GM18873 (cell line): ENCODE results near the gene NEGR1.

Experiments
- ATAC-seq: cut with Tn5 transposase; IDR thresholded peaks from one replicate; pipeline ENCODE4 v1.9.1; 2021; ENCODE audit warnings: mild to moderate bottlenecking, moderate library complexity, moderate number of reproducible peaks; ENCODE audit not compliant: unreplicated experiment, low FRiP score

The NEGR1 gene

GRCh38 chr1:71428029-71428428 lies 854.3 kb downstream of the NEGR1 start:
- no peak for ATAC-seq

- no peak for ATAC-seq
Observed at GRCh38 chr1:71427066-71427465, 855.3 kb downstream of the NEGR1 start.

- ATAC-seq, result no peak
Observed at GRCh38 chr1:71424536-71424935, 857.8 kb downstream of the NEGR1 start.

- ATAC-seq, result no peak
Observed at GRCh38 chr1:71422221-71422620, 860.1 kb downstream of the NEGR1 start.

GRCh38 chr1:71417421-71417820 lies 864.9 kb downstream of the NEGR1 start:
- ATAC-seq, result no peak

GRCh38 chr1:71414179-71414578 lies 868.2 kb downstream of the NEGR1 start:
- ATAC-seq, result no peak

- no peak for ATAC-seq
Observed at GRCh38 chr1:71413441-71414175, 868.7 kb downstream of the NEGR1 start.

GRCh38 chr1:71400050-71400449 lies 882.3 kb downstream of the NEGR1 start:
- no peak for ATAC-seq

GRCh38 chr1:71399594-71399993 lies 882.7 kb downstream of the NEGR1 start:
- no peak for ATAC-seq

- no peak for ATAC-seq
Observed at GRCh38 chr1:71393301-71393700, 889.0 kb downstream of the NEGR1 start.

GRCh38 chr1:71390518-71390917 lies 891.8 kb downstream of the NEGR1 start:
- ATAC-seq, result no peak

- no peak for ATAC-seq
Observed at GRCh38 chr1:71377886-71378285, 904.5 kb downstream of the NEGR1 start.

GRCh38 chr1:71372496-71372895 lies 909.8 kb downstream of the NEGR1 start:
- no peak for ATAC-seq

GRCh38 chr1:71371581-71371980 lies 910.8 kb downstream of the NEGR1 start:
- ATAC-seq, result no peak

- no peak for ATAC-seq
Observed at GRCh38 chr1:71364236-71364635, 918.1 kb downstream of the NEGR1 start.

- ATAC-seq, result no peak
Observed at GRCh38 chr1:71362691-71363090, 919.6 kb downstream of the NEGR1 start.

- no peak for ATAC-seq
Observed at GRCh38 chr1:71362076-71362475, 920.3 kb downstream of the NEGR1 start.

- ATAC-seq, result no peak
Observed at GRCh38 chr1:71357708-71358107, 924.6 kb downstream of the NEGR1 start.

- ATAC-seq, result no peak
Observed at GRCh38 chr1:71351438-71351837, 930.9 kb downstream of the NEGR1 start.

- ATAC-seq, result no peak
Observed at GRCh38 chr1:71350805-71351204, 931.5 kb downstream of the NEGR1 start.

GRCh38 chr1:71350330-71350729 lies 932.0 kb downstream of the NEGR1 start:
- ATAC-seq, result no peak
